HUES48 (cell line): Measurements from ENCODE around the gene RGS1.

Experiments used
- H3K27ac ChIP-seq: one replicate; pipeline ENCODE4 v1.7.0; 2013; ENCODE audit warnings: low read depth, low read length, inconsistent platforms
- H3K27me3 ChIP-seq: 2 replicates; pipeline ENCODE4 v1.6.1; 2013; ENCODE audit warnings: mild to moderate bottlenecking, low read length; ENCODE audit not compliant: control insufficient read depth, insufficient read depth
- H3K36me3 ChIP-seq: 2 replicates; pipeline ENCODE4 v1.6.1; 2013; ENCODE audit warnings: low read length; ENCODE audit not compliant: control insufficient read depth, insufficient read depth
- H3K4me1 ChIP-seq: 2 replicates; pipeline ENCODE4 v1.6.1; 2013; ENCODE audit warnings: mild to moderate bottlenecking, low read length; ENCODE audit not compliant: control insufficient read depth, insufficient read depth
- H3K4me3 ChIP-seq: 2 replicates; pipeline ENCODE4 v1.5.1; 2013; ENCODE audit warnings: mild to moderate bottlenecking, low read depth, low read length
- H3K9ac ChIP-seq: 2 replicates; pipeline ENCODE4 v1.6.1; 2013; ENCODE audit warnings: mild to moderate bottlenecking, low read depth, low read length, moderate library complexity
- H3K9me3 ChIP-seq: 2 replicates; pipeline ENCODE4 v1.6.1; 2013; ENCODE audit warnings: low read length; ENCODE audit not compliant: control insufficient read depth, insufficient read depth

RGS1 gene

DNA sequence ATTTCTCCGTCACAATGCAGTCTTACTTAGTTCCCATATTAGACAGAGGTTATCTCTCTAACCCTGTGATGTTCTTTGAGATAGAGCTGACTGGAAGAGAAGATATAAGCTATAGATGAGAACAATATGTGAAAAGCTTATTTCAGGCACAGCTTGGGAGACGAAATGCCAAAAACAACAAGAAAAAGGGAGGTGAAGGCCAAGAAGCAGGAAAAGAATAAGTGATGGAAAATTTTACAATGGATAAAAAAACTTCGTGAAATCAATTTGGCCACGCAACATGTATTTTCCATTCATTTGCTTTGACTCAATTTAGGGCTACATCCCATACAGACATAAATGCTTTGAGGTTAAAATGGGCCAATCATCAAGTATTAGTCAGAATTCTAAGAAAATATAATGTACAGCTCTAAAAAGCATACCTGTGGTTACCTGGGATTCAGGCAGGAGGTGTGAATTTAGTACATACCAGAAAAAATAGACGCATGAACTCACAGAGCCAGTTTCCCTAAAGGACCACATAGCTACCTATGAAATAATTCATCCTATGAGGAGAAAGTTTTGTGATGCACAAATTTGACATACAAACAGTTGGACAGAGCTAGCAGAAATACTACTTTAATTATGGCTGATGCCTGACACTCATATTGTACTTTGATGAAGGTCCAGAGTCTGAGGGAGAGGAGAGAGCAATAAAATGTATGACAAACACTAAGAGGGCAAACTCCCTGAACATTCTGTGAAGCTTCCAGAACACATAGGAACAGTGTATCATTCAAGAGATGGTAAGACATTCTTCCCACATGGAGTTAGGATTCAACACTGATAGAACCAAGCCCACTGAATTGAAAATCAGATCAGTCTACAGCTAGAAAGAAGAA lies 12.1 kb downstream of the RGS1 start:
- Histone ChIP-seq H3K27me3 (no peaks in the 10 kb centered on the region), H3K27ac (no peak overlapping the region), H3K9ac (no peak overlapping the region), H3K36me3 (no peaks in the 10 kb centered on the region), H3K4me1 (no peaks in the 10 kb centered on the region), H3K4me3 (no peak overlapping the region), H3K9me3 (no peaks in the 10 kb centered on the region)

DNA sequence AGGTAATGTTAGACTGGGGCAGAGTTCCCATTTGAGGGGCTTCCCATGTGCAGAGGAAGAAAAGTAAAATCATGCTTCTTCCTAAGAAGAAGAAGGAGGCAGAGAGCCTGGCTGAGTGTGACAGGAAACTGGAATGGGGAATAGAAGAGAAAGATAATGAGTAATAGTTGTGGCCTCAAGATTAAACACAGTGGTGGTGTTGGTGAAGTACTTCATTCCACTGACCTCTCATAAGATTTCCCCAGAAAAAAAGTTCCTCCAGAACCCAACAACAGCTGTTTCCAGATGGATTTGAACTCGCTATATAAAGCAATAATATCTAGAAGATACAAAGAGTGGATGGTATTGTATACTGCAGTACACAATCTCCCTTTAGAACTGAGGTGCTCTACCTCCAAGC lies 13.0 kb downstream of the RGS1 start:
- Histone ChIP-seq H3K27ac (no peak overlapping the region), H3K9me3 (no peaks in the 10 kb centered on the region), H3K4me1 (no peaks in the 10 kb centered on the region)

GRCh38 chr1:192589813-192590212 lies 14.2 kb downstream of the RGS1 start:
- H3K27me3 ChIP-seq = no peaks in the 10 kb centered on the region
- H3K4me1 ChIP-seq = no peaks in the 10 kb centered on the region
- H3K27ac ChIP-seq = no peak overlapping the region
- H3K9me3 ChIP-seq = no peaks in the 10 kb centered on the region
- no peak overlapping the region for H3K9ac ChIP-seq
- no peak overlapping the region for H3K4me3 ChIP-seq
- H3K36me3 ChIP-seq = no peaks in the 10 kb centered on the region

More for the DNA sequence above, 13.0 kb downstream of the RGS1 start:
- Histone ChIP-seq H3K4me3 (no peak overlapping the region), H3K9ac (no peak overlapping the region), H3K27me3 (no peaks in the 10 kb centered on the region), H3K36me3 (no peaks in the 10 kb centered on the region)

DNA sequence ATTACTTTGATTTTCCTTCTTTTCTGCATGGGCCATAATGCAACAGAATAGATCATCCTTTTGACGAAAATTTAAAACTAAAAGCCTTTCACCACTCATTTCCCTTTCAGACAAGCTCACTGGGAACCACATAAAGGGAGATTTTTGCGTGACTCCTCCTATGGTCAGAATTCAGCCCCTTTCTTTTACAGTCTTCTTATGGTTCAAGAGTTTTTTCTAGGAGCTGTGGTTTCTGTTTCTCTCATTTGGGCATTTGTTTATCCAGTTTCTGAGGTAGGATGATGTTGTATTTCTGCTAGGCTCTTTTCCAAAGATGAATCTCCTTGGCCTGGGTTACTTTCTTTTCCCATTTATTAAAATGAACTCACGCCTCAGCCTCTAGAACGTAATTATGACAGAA lies 16.9 kb downstream of the RGS1 start:
- no peak overlapping the region for H3K27ac ChIP-seq
- H3K36me3 ChIP-seq = no peaks in the 10 kb centered on the region
- H3K4me3 ChIP-seq = no peak overlapping the region
- H3K9me3 ChIP-seq = no peaks in the 10 kb centered on the region
- no peak overlapping the region for H3K9ac ChIP-seq
- H3K27me3 ChIP-seq = no peaks in the 10 kb centered on the region
- no peaks in the 10 kb centered on the region for H3K4me1 ChIP-seq

DNA sequence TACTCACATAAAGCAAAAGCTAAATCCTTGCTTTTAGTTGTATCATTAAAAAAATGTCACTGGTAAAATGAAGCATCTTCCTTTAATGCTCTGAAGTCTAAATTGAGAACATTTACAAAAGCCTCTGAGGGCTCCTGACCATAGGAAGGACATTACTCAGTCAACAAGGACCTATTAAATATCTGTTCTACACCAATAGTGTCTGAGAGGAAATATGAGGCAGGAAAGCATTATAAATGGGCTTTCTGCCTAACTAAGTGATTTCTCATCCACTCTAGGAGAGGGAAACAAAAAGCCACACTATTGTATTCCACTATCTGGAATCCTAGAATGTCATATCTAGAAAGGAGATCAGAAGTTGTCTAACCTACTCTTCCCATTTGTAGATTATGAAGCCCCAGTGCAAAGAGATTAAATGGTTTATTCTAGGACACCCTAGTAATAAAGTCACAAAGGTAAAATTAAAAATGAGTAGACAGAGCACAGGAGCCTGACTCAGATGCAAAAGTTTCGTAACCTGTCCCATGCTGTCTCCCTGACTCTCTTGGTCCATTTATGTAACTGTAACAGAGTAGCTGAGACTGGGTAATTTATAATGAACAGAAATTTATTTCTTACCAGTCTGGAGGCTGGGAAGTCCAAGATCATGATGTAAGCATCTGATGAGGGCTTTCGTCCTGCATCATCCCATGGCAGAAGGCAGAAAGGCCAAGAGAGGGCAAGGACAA lies 17.6 kb downstream of the RGS1 start:
- Histone ChIP-seq H3K9me3 (no peaks in the 10 kb centered on the region), H3K36me3 (no peaks in the 10 kb centered on the region), H3K27me3 (no peaks in the 10 kb centered on the region), H3K4me1 (no peaks in the 10 kb centered on the region), H3K27ac (no peak overlapping the region), H3K4me3 (no peak overlapping the region), H3K9ac (no peak overlapping the region)

GRCh38 chr1:192595299-192595698 lies 19.7 kb downstream of the RGS1 start:
- H3K9ac ChIP-seq = no peak overlapping the region
- no peaks in the 10 kb centered on the region for H3K27me3 ChIP-seq
- no peaks in the 10 kb centered on the region for H3K4me1 ChIP-seq
- H3K27ac ChIP-seq = no peak overlapping the region
- H3K4me3 ChIP-seq = no peak overlapping the region
- no peaks in the 10 kb centered on the region for H3K36me3 ChIP-seq
- no peaks in the 10 kb centered on the region for H3K9me3 ChIP-seq

- Histone ChIP-seq H3K4me1 (no peaks in the 10 kb centered on the region), H3K27ac (no peak overlapping the region)
Observed at GRCh38 chr1:192598589-192598988, 23.0 kb downstream of the RGS1 start.

GRCh38 chr1:192600275-192600674 lies 24.7 kb downstream of the RGS1 start:
- Histone ChIP-seq H3K9ac (no peak overlapping the region), H3K27ac (no peak overlapping the region), H3K27me3 (no peaks in the 10 kb centered on the region), H3K9me3 (no peaks in the 10 kb centered on the region), H3K36me3 (no peaks in the 10 kb centered on the region), H3K4me1 (no peaks in the 10 kb centered on the region), H3K4me3 (no peak overlapping the region)

More at GRCh38 chr1:192598589-192598988, 23.0 kb downstream of the RGS1 start:
- H3K27me3 ChIP-seq = no peaks in the 10 kb centered on the region
- no peaks in the 10 kb centered on the region for H3K9me3 ChIP-seq
- no peak overlapping the region for H3K4me3 ChIP-seq
- H3K36me3 ChIP-seq = no peaks in the 10 kb centered on the region
- H3K9ac ChIP-seq = no peak overlapping the region

DNA sequence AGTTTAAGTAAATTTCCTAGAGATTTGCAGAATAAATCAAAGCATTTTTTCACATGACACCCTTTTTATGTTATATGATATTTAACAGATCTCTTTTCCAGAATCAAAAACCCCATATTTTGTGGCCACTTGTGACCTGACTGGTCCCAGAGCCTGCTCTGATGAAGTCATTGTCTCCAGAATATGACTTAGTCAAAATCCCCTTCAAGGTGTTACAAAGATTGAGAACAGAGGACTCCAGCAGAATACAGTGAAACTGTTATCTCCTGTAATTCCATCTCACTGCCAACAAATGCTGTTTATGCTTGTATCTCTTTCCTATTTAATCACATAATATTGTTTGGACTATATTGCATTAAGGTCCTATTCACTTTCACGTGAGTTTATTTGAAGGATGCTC lies 25.6 kb downstream of the RGS1 start:
- H3K27me3 ChIP-seq = no peaks in the 10 kb centered on the region
- H3K36me3 ChIP-seq = no peaks in the 10 kb centered on the region
- H3K9me3 ChIP-seq = no peaks in the 10 kb centered on the region
- H3K27ac ChIP-seq = no peak overlapping the region
- no peak overlapping the region for H3K4me3 ChIP-seq
- H3K9ac ChIP-seq = no peak overlapping the region
- H3K4me1 ChIP-seq = no peaks in the 10 kb centered on the region

GRCh38 chr1:192601567-192601966 lies 26.0 kb downstream of the RGS1 start:
- H3K4me3 ChIP-seq = no peak overlapping the region
- H3K36me3 ChIP-seq = no peaks in the 10 kb centered on the region

GRCh38 chr1:192602757-192603156 lies 27.2 kb downstream of the RGS1 start:
- Histone ChIP-seq H3K9me3 (no peaks in the 10 kb centered on the region), H3K27me3 (no peaks in the 10 kb centered on the region), H3K27ac (no peak overlapping the region), H3K4me3 (no peak overlapping the region), H3K36me3 (no peaks in the 10 kb centered on the region), H3K9ac (no peak overlapping the region), H3K4me1 (no peaks in the 10 kb centered on the region)

More at GRCh38 chr1:192601567-192601966, 26.0 kb downstream of the RGS1 start:
- H3K4me1 ChIP-seq = no peaks in the 10 kb centered on the region
- no peak overlapping the region for H3K27ac ChIP-seq
- H3K9ac ChIP-seq = no peak overlapping the region
- no peaks in the 10 kb centered on the region for H3K27me3 ChIP-seq
- H3K9me3 ChIP-seq = no peaks in the 10 kb centered on the region
